Heart left ventricle (tissue), 16 donors: ENCODE data around the gene GPR183. TPM values are rescaled to one million over a fixed set of nuclear protein-coding genes. Genes with fewer than 3 reads are reported as not detected.
A peak's percentile ranks its signal among the peaks of the same experiment; 100 is the strongest.

Source experiments
- ATAC-seq, 4 donors: fragments of 200-7000 bp; cut with Tn5 transposase; one replicate each; pipeline ENCODE4 v1.9.1; 2020 to 2022; ENCODE audit warnings: moderate library complexity in 4 of 4, mild to moderate bottlenecking in 3 of 4, moderate number of reproducible peaks in 1 of 4
- DNase-seq, 5 donors: peaks; one replicate each; pipeline ENCODE4 v3.0.0-alpha.2; 2020
- H3K27ac ChIP-seq, 12 donors: fragments of 200-600 bp; sonication (generic) in 4 of 12; one replicate each; pipeline versions ENCODE4 v1.5.0 to v1.8.0; 2016 to 2022; ENCODE audit warnings: mild to moderate bottlenecking in 2 of 12
- H3K27me3 ChIP-seq, 9 donors: fragments of 200-600 bp; sonication (generic) in 2 of 9; one replicate each; pipeline versions ENCODE4 v1.5.1 to v1.8.0; 2016 to 2022; ENCODE audit warnings: mild to moderate bottlenecking in 3 of 9
- H3K36me3 ChIP-seq, 9 donors: fragments of 200-600 bp; sonication (generic) in 2 of 9; one replicate each; pipeline versions ENCODE4 v1.5.0 to v1.8.0; 2018 to 2022; ENCODE audit warnings: mild to moderate bottlenecking in 2 of 9
- H3K4me1 ChIP-seq, 12 donors: fragments of 200-600 bp; sonication (generic) in 4 of 12; one replicate each; pipeline versions ENCODE4 v1.5.0 to v1.8.0; 2016 to 2022; ENCODE audit warnings: mild to moderate bottlenecking in 3 of 12
- H3K4me3 ChIP-seq, 12 donors: fragments of 200-600 bp; sonication (generic) in 4 of 12; one replicate each; pipeline versions ENCODE4 v1.5.0 to v1.8.0; 2017 to 2022; ENCODE audit warnings: mild to moderate bottlenecking in 9 of 12, moderate library complexity in 4 of 12
- H3K9me3 ChIP-seq, 12 donors: fragments of 200-600 bp; sonication (generic) in 4 of 12; one replicate each; pipeline versions ENCODE4 v1.5.0 to v1.8.0; 2016 to 2022; ENCODE audit warnings: mild to moderate bottlenecking in 1 of 12
- CTCF ChIP-seq, 12 donors: fragments of 200-600 bp; sonication (generic) in 4 of 12; IDR thresholded peaks; one replicate each; pipeline versions ENCODE4 v1.5.0 to v1.8.0; 2018 to 2022; ENCODE audit warnings: antibody characterized with exemption in 12 of 12, mild to moderate bottlenecking in 5 of 12
- POLR2A ChIP-seq, 2 donors: fragments of 450-650 bp; IDR thresholded peaks; one replicate each; pipeline ENCODE4 v1.6.1; 2017; ENCODE audit warnings: antibody characterized with exemption in 2 of 2, mild to moderate bottlenecking in 2 of 2, moderate library complexity in 2 of 2
- WGBS, 4 donors: extraction: QIAGEN DNeasy Blood & Tissue Kit in 2 of 4; methylation state at CpG; one replicate each; pipeline versions ENCODE4 v1.1.5 to v1.1.7; 2013 to 2018; 5-methylcytosine and 5-hydroxymethylcytosine counted together
- intact Hi-C, 10 donors: fragments of 100-400 bp; cut with DNase I; formaldehyde crosslinking; loops; one replicate each; pipeline versions ENCODE4 v1.11.1 to v1.14.2; 2022
- polyA plus RNA-seq, 2 donors: library from polyadenylated mRNA; stranded (reverse); fragments of 200-250 nt; gene quantifications; one replicate each; pipeline ENCODE4 v1.2.3, GENCODE V29; 2013
- total RNA-seq, 9 donors: library from RNA; depleted of rRNA in 2 of 9; stranded (reverse); fragments of >200 nt in 2 of 9; fragmentation: NEBNext Ultra II Directional in 3 of 9; extraction: Animal tissue kit (Norgen Biotek cat#: 25700) in 3 of 9; gene quantifications; one replicate each; pipeline versions ENCODE4 v1.1.0 to v1.2.4, GENCODE V29; 2016 to 2023
- donor health status: ischemic (EF 13 %, LVEDD 7.1; RV severe dilation, severe dysfunction).
- donor health status: healthy with polysubstance abuse.
- donor health status: DM: no; HTN: yes; CAD: no.
- donor health status: DM: no; HTN: no; CAD: no.
- donor health status: ischemic (EF 25% LVEDD 6.9; RV normal size, moderate dysfunction).
- donor health status: ischemic (EF 25% LVEDD 5.7; RV mildly dilated, moderate dysfunction).
- donor health status: healthy.
- donor health status: DM: yes; HTN: yes; CAD: no.
- donor health status: ischemic (EF 35%, LVEDD 5.7; RV mildly dilated, moderate dysfunction).
- donor health status: nonischemic (EF 11% LVEDD 7.7; RV severe dilation, severe dysfunction).
- donor health status: DM: yes; HTN: yes; CAD: no.
- donor health status: PGD.
- donor health status: ischemic (EF 29% LVEDD 5.4; RV normal size, mild dysfunction).
- donor health status: nonischemic (EF 23%, LVEDD 6.1; RV moderate dilation, normal function).

GPR183 gene
- total and polyA plus RNA-seq, 11 donors = 0.69 to 7.6 (median 1.5) TPM

GRCh38 chr13:99305566-99305965 lies 1.6 kb downstream of the GPR183 start:
- TF ChIP-seq POLR2A (IDR thresholded peaks at IDR 0.05) (no peak), CTCF (IDR thresholded peaks at IDR 0.05) (no peak)
- peaks cover 0 to 4% (median 0%) of the 10 kb centered on the region in 9 donors for H3K36me3 ChIP-seq
- H3K4me3 ChIP-seq = peak overlapping the region in 7 of 12 donors; percentile 10 to 57 (median 19)
- no peak for DNase-seq
- peaks cover 0 to 86% (median 9%) of the 10 kb centered on the region in 12 donors for H3K4me1 ChIP-seq
- no peak for ATAC-seq
- WGBS, 4 donors = 91 to 97% (median 95%) methylated on average over 8 of the region's 8 CpGs
- intact Hi-C loops = no loop called here
- H3K27me3 ChIP-seq = no peaks in the 10 kb centered on the region
- H3K9me3 ChIP-seq = no peaks in the 10 kb centered on the region
- peak overlapping the region in 3 of 12 donors; percentile 20 to 78 (median 74) for H3K27ac ChIP-seq

- no peak for ATAC-seq
- Histone ChIP-seq H3K27me3 (no peaks in the 10 kb centered on the region), H3K9me3 (no peaks in the 10 kb centered on the region), H3K27ac (peak overlapping the region in 2 of 12 donors; percentile 74 to 78), H3K4me3 (peak overlapping the region in 5 of 12 donors; percentile 10 to 57 (median 23)), H3K36me3 (peaks cover 0 to 4% (median 0%) of the 10 kb centered on the region in 9 donors), H3K4me1 (peaks cover 0 to 86% (median 9%) of the 10 kb centered on the region in 12 donors)
- WGBS, 4 donors = 62 to 76% (median 68%) methylated on average over 5 of the region's 5 CpGs
- no peak for DNase-seq
- intact Hi-C loops = no loop called here
- TF ChIP-seq CTCF (IDR thresholded peaks at IDR 0.05) (no peak), POLR2A (IDR thresholded peaks at IDR 0.05) (no peak)
These were observed 2.0 kb downstream of the GPR183 start for GRCh38 chr13:99305158-99305557.

GRCh38 chr13:99304541-99304940 lies 2.7 kb downstream of the GPR183 start:
- no peak for TF ChIP-seq CTCF (IDR thresholded peaks at IDR 0.05)
- TF ChIP-seq POLR2A (IDR thresholded peaks at IDR 0.05) = no peak
- intact Hi-C loops = no loop called here
- no peak for ATAC-seq
- H3K27ac ChIP-seq = peak overlapping the region in 2 of 12 donors; percentile 2 to 78
- H3K36me3 ChIP-seq = peaks cover 0 to 4% (median 0%) of the 10 kb centered on the region in 9 donors
- WGBS, 4 donors = 84 to 86% (median 85%) methylated on average over 4 of the region's 4 CpGs
- no peaks in the 10 kb centered on the region for H3K9me3 ChIP-seq
- no peaks in the 10 kb centered on the region for H3K27me3 ChIP-seq
- H3K4me3 ChIP-seq = peak overlapping the region in 3 of 12 donors; percentile 7 to 57 (median 31)
- no peak for DNase-seq
- H3K4me1 ChIP-seq = peaks cover 0 to 85% (median 9%) of the 10 kb centered on the region in 12 donors

GRCh38 chr13:99303863-99304521 lies 3.2 kb downstream of the GPR183 start:
- 90 to 94% (median 93%) methylated on average over 14 of the region's 14 CpGs for WGBS, 4 donors
- ATAC-seq = peak in 3 of 4 donors; percentile 21 to 42 (median 29)
- peak in 1 of 5 donors; percentile 54 for DNase-seq

More at GRCh38 chr13:99303863-99304521, 3.2 kb downstream of the GPR183 start:
- Histone ChIP-seq H3K4me3 (peak overlapping the region in 3 of 12 donors; percentile 7 to 57 (median 31)), H3K27me3 (no peaks in the 10 kb centered on the region), H3K27ac (peak overlapping the region in 2 of 12 donors; percentile 2 to 78), H3K4me1 (peaks cover 0 to 84% (median 9%) of the 10 kb centered on the region in 12 donors), H3K36me3 (peaks cover 0 to 4% (median 0%) of the 10 kb centered on the region in 9 donors), H3K9me3 (no peaks in the 10 kb centered on the region)
- intact Hi-C loops = no loop called here
- TF ChIP-seq CTCF (IDR thresholded peaks at IDR 0.05) = no peak
- no peak for TF ChIP-seq POLR2A (IDR thresholded peaks at IDR 0.05)
